Stimulated activated CD8-positive, alpha-beta memory T cell treated with anti-CD3 and anti-CD28 coated beads, Interleukin-4, amount 100 ng/mL, for 24 hours (primary cell): ENCODE measurements around the gene ILDR1.

Experiments used
- DNase-seq: peaks from one replicate; pipeline ENCODE4 v3.0.0-alpha.2; 2020; ENCODE audit warnings: low read depth

ILDR1 gene

DNA sequence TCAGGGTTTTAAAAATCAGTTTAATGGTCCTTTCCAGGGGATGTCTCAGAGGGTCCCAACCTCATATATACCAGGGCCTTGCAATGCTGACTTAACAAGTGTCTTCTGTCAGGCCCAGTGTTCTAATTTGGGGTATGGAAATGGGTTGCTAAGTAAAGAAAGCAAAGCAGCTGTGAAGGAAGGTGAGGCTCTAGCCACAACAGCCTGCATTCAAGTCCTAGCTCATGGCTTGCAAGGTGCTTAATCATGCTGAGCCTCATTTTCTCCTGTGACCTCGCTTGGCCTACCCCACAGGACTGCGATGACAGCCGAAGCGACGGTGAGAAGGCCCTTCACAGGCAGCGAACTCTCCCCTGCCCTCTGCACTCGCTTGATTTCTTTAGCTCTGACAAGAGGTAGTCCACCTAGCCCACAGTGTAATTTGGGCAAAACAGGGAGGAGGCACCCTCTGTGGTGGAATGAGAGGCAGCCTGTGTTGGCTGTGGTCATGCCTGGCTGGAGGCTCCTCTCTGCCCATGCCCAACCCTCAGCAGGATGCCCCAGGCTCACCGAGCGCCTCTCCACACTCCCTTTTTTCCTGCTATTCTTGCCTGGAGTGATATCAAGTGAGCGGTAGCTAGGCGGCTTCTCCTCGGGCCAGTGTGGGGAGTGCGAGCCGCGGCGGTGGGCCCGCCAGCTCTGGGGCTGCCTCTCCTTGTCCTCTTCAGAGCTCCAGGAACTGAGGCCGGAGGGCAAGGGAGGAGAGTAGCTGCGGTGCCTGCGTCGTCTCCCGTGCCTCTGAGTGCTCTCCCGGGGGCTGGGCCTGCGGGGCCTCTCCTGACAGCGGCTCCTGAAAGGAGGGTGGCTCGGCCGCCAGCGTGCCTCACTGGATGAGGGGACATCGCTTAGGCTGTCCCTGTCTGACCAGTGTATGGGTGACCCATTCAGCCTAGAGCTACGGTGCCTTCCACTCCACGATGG is 29.2 kb downstream of the ILDR1 start:
- no peak for DNase-seq

DNA sequence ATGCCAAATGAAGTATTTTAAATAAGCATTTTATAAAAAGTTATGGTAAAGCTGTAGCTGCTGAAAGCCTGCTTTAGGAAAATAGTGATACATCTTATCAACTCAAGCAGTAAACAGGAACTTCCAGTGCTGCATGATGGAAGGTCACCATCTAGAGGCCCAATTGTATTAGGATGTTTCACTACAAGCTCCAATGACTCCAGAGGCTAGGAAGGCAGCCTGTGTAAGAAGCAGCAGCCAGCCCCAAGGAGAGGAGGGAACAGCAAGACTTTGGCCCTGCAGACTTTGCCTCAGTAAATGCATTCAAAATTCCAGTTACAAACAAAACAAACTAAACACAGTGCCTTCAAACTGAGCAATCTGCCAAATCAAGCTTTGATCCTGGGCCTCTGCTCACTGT is 32.1 kb downstream of the ILDR1 start:
- DNase-seq: no peak

DNA sequence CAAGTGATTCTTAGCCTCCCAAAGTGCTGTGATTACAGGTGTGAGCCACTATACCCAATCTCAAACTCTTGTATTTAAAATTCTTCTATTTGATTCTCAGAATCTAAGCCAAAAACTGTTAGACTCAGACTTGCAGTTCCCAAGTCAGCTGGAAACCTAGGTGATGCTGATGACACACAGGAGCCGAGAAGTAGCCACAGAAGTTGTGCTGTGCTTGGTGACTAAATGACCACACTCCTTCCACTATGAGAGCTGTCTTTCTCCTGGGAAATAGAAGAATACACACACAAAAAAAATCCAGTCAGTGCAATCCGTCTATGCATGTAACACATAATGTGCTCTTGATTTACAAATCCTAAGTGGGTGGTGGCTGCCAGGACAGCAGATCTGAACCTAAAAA is 33.9 kb downstream of the ILDR1 start:
- DNase-seq: no peak

DNA sequence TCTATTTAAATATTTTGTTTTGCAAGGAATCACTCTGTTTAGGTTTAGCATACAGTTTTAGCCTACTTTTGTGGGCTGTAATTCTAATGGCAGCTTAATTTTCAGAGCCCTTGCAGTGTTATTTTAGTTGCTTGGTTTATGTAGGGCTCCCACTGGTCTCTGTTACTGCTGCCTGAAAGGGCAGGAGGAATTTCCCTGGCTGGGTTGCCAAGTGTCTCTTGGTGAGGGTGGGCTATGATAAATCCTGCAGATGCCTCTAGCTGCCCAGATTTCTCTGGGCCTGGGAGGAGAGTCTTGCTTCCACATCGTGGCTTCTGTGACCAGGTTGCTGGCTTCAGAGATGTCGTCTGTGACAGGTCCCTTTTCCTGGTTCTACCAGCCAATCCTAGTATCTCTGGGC is 36.2 kb downstream of the ILDR1 start:
- no peak for DNase-seq

DNA sequence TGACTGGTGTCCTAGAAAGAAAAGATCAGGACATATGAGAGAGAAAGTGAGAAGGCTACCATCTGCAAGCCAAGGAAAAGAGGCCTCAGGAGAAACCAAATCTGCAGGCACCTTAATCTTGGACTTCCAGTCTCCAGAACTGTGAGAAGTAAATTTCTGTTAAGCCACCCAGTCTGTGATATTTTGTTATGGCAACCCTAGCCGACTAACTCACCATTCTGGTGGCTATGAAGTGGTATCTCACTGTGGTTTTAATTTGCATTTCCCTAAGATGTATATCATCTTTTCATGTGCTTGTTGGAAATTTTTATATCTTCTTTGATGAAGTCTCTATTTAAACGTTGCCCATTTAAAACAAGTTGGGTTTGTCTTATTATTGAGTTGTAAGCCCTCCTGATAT is 40.6 kb downstream of the ILDR1 start:
- no peak for DNase-seq

DNA sequence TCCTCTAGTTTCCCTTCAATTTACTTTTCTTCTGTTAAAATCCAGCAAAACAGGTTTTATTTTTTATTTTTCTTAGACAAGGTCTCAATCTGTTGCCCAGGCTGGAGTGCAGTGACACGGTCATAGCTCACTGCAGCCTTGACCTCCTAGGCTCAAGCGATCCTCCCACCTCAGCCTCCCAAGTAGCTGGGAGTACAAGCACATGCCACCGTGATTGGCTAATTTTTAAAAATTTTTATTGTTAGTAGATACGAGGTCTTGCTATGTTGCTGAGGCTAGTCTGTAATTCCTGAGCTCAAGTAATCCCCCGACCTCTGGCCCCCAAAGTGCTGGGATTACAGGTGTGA is 41.6 kb downstream of the ILDR1 start:
- DNase-seq: no peak

DNA sequence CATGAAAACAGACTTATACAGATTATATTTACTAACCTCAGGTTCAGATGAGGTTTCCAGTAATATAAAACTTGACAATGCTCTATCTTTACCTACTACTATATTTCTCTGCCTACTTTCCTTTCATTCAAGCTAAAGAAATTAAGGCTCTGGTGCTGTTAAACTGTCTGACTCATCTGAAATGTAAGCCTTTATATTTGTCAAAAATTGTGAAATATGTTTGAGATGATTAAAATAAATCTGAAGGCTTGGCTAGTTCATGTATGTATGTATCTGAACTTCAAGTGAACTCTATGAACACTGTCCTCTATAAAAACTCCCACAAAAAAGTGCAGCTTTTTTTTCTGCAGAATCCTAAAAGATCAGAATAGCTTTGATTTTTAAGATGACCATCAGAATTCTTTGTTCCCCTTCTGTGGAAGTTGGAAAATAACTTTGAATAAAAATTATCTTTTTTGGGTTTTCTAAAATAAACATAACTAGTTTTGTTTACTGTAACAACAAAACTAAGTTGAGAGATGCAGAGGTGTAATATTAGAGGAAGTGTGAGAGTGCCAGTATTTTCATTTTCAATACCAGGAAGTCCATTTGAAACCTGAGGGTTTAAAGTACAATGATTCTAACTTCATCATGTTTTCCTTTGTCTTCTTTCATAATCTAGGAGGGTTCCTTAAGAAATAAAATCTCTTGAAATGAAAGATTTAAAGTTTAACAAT is 42.2 kb downstream of the ILDR1 start:
- DNase-seq: no peak

DNA sequence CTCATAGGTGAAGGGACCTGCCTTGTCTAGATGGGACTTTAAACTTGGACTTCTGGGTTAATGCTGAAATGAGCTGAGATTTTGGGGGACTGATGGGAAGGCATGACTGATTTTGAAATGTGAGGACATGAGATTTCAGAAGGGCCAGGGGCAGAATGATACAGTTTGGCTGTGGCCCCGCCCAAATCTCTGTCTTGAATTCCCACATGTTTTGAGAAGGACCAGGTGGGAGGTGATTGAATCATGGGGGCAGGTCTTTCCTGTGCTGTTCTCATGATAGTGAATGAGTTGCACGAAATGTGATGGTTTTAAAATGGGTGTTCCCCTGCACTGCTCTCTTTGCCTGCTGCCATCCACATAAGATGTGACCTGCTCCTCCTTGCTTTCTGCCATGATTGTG is 42.8 kb downstream of the ILDR1 start:
- no peak for DNase-seq

DNA sequence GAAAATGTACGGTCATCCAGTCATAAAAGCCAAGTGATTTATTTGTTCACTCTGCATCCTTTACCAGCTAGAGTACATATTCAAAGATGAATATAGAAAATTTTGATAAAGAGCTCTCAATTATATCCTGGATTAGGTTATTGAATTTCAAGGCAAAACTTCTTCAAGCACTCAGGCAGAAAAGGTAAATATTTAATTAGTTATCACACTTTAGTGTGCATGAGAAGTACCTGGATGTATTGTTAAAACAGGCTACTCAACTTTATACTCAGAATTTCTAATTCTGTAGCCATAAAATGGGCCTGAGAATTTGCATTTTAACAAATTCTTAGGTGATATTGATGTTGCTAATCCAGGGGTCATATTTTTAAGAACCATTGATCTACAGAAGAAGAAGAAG is 45.3 kb downstream of the ILDR1 start:
- no peak for DNase-seq

DNA sequence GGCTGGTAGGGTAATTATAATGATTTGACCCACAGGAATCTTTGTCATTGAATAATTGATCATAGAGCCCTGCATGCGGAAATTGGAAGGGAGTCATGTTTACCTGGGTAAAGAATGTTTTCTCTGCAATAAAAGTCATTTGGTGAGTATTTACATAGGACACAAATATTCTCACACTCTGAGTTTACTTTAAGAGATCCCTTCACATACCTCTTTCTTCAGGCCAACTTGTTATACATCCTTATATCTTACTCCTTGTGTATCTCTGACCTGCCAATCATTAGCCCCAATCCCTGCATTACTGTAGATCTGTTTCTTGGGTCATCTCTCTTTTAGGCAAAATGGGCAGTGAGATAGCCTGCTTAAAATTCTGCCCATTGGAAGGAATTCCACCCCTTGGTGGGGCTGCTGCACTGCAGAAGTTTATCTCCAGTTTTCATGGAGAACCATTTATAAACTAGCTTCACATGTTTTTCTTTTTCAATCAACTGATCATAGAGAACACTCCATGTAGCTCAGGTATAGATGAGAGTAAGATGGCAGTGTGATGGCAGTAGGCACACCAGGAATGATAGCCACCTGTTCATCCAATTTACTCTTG is 46.2 kb downstream of the ILDR1 start:
- DNase-seq: no peak

DNA sequence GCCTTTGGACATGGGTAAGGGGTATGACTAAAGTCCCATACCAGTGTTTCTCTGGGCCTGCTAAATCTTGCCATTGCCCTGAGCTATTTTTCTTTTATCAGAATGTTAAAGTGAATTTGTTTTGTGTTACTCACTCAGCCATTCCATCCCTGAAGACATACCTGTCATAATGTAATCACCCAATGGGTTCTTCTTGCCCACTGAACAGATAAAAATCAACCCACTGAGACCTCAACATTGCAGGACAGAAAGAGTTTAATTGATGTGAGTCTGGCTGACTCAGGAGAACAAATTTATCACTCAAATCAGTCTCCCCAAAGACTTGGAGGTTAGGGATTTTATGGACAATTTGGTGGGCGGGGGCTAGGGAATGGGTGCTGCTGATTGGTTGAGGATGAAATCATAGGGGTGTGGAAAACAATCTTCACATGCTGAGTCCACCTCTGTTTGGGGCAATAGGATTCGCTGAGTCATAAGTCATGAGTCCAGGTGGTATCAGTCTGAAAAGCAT is 47.4 kb downstream of the ILDR1 start:
- no peak for DNase-seq

DNA sequence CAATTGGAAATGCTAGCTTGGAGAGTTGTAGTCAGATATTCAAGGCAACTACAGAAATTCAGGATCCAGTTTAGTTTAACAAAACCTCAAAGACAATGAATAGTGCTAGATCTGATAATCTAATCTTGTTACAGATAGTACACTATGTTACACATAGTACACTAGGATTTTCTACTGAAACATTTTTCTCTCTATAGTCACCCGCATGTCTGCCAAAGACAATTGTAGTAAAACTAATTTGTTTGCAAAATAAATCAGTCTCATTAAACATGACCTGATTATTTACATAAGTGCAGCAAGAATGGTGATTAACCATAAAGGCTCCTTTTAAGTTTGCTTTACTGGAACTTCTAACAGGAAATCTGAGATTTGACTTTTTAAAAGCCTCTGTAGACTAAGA is 52.0 kb downstream of the ILDR1 start:
- no peak for DNase-seq

DNA sequence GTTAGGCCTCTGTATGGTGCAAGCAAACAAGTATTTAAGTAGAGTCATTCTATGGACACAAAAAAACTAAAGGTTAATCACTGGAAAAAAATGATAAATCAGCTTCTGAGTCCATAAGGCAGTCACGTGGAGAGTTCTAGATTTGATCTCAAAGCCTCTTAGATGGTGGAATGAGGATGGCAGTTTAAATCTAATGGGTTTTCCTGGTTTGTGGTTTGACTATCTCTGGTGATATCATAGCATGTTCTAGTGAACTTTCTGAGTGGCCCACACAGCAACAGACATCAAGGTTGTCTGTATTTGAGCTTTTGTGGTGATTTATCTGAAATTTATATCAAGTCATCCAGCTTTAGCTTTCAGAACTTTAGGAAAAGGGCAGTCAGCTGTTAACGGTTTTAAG is 52.4 kb downstream of the ILDR1 start:
- DNase-seq: no peak

DNA sequence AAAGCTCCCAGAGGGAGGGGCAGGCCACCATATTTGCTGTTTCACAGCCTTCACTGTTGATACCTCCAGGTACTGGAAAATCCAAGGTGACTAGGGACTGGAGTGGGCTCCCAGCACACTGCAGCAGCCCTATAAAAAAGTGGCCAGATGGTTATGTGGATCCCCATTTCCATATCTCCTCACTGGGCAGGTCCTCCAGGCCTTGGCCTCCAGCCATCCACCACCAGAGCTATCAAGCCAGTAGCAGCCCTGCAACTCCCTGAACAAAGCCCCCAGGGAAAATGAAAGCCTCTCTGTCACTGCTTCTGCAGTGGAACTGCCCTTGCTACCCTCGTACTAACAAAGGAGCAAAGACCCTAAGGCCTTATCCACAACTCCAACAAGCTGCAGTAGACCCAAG is 58.4 kb downstream of the ILDR1 start:
- DNase-seq: no peak

DNA sequence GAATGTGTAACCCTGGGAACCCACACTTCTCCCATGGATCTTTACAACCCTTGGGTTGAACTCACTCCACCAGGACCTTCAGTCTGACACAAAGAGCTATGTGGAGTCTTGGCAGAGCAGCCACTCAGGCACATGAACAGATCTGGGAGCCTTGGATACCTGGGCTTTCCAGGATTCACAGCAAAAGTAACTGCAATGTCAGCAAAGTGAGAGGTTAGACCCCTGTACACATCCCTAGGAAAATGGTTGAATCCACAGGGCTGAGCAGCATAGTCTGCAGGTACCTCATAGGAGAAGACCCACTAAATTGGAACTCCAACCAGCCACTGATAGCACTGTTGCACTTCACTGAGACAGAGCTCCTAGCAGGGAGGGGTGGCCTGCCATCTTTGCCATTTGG is 59.6 kb downstream of the ILDR1 start:
- no peak for DNase-seq

DNA sequence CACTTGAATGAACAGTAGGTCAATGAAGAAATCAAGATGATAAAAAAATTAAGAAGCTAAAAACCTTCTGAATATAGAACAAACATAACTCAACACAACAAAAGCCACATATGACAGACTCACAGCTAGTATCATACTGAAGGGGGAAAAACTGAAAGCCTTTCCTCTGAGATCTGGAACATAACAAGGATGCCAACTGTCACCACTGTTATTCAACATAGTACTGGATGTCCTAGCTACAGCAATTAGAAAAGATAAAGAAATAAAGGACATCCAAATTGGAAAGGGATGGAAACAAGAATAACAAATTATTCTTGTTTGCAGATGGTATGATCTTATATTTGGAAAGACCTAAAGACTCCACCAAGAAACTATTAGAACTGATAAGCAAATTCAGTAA is 60.8 kb downstream of the ILDR1 start:
- no peak for DNase-seq

DNA sequence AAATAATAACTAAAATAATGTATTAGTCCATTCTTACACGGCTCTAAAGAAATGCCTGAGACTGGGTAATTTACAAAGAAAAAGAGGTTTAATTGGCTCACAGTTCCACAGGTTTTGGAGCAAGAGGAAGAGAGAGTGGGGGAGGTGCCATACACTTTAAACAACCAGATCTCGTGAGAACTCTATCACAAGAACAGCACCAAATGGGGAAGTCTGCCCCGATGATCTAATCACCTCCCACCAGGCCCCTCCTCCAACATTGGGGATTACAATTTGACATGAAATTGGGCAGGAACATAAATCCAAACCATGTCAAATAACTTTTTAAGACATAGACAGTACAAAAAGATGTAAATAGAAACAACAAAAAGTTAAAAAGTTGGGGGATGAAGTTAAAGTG is 63.2 kb downstream of the ILDR1 start:
- DNase-seq: no peak

DNA sequence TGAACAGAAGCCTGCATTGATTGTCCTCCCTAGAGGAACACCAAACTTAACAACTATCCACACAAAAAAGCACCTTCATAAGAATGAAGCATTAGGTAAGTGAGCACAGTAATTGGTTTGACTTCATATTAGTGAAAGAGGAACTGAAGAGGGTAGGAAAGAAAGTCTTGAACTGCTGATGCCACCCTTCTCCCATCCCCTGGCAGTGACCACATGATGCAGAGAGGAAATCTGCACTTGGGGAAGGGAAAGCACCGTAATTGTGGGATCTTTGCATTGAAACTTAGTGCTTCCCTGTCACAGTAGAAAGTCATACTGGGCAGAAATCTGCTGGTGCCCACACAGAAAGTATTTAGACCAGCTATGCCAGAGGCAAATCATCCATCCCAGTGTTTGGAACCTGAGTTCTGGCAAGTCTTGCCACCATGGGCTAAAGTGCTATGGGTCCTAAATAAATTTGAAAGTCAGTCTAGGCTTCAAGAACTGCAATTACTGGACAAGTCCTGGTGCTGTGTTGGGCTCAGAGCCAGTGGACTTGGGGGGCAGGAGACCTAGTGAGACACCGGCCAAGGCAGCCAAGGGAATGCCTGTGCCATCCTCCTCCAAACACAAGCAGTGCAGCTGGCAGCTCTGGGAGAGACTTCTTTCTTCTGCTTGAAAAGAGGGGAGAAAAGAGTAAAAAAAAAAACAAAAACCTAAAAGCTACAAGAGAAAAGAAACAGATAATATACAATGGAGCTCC is 64.2 kb downstream of the ILDR1 start:
- no peak for DNase-seq

DNA sequence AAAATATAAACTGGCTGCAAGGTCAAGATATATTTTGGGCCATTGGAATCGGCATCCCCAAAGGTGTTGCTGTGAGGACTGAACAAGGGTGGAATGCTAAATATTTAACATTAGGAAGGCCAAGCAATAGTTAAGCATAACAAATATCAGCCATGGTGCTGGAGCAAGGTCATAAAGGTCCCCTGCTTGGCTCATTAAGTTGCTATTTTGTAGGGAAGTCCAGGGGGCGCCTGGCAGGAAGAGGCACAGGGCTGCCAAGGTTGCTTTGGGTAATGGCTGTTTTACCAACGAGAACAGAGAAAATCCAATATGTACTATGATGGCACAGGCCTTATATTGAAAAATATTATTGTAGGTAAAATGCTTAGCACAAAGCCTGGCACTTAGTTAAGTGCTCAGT is 65.7 kb downstream of the ILDR1 start:
- no peak for DNase-seq

DNA sequence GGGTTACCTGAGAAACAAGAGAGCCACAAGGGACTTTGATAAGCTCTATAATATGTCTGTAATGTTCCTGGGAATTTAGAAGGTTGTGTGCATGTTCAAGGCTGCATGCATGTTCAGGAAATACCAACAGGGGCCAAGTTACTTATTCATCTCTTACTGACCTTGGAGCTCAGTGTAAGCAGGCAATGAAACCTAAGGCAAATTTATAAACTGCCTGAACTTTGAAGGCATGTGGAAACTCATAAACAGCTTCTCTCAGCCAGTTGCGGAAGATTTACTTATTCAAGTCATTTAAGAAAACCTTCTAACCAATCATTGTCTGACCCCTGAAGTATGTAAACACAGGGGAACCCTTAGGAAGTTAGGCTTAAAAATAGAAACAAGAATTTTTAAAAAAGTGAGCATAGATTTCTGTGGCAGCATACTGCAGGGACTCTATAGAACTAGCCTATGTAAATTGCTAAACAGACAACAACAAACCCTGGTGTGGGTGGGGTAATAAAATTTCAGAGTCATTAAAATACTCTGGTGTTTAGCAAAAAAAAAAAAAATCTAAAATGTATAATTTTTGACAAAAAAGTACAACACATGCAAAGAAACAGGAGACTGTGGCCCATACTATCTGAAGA is 70.6 kb downstream of the ILDR1 start:
- no peak for DNase-seq

DNA sequence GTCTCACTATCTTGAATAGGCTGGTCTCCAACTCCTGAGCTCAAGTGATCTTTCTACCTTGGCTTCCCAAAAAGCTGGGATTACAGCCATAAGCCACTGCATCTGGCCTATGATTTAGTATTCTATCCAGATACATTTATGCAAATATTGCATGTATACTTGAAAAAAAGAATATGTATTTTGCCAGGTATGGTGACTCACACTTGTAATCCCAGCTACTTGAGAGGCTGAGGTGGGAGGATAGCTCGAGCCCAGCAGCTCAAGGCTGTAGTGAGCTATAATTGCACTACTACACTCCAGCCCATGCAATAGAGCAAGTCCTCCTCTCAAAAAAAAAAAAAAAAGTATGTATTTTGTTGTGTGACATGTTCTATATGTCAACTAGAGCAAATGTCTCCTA is 73.4 kb downstream of the ILDR1 start:
- DNase-seq: no peak

DNA sequence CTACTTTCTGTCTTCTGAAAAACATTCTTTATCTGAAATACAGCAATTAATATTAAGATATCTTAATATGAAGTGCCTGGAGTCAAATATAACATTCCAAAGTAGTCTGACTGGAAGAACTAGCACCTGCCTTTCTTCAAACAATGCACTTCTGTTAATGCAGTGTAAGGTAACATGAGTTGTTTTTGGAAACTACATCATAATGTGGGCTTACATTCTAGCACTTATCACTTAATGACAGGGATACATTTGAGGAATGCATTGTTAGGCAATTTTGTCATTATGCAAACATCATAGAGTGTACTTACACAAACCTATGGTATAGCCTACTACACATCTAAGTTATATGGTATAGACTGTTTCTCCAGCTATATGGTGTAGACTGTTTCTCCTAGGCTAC is 78.6 kb downstream of the ILDR1 start:
- no peak for DNase-seq
